SK-N-SH (cell line): ENCODE results near the gene PNO1. TPM values are rescaled to one million over a fixed set of nuclear protein-coding genes. Genes with fewer than 3 reads are reported as not detected.

Experiments
- CTCF ChIA-PET: fragments of 300-600, 350-600 bp; formaldehyde crosslinking; extraction: SDS; loops from one replicate; lab custom pipeline; 2021; lab: Yijun Ruan, JAX
- POLR2A ChIA-PET: fragments of 350-600 bp; sonication (Branson Sonifier 250); formaldehyde crosslinking; extraction: SDS; loops from one replicate; lab custom pipeline; 2020; ENCODE audit warnings: antibody characterized with exemption, inconsistent platforms; lab: Yijun Ruan, JAX
- DNase-seq: peaks from one replicate; pipeline ENCODE4 v3.0.0; 2012
- H2AFZ ChIP-seq: fragments of 200-600 bp; sonication (generic); 2 replicates; pipeline ENCODE4 v1.8.1; 2016; ENCODE audit warnings: antibody characterized with exemption, mild to moderate bottlenecking, low read depth
- H3F3A ChIP-seq: fragments of 200-600 bp; sonication (generic); replicated peaks from 2 replicates; pipeline ENCODE3; 2016; ENCODE audit warnings: antibody characterized with exemption, mild to moderate bottlenecking; ENCODE audit not compliant: insufficient read depth
- H3K27ac ChIP-seq, 2 experiments: fragments of 200-500 bp in 1 of 2; fragments of 200-600 bp in 1 of 2; sonication (Bioruptor generic) in 1 of 2; sonication (generic), shearing (Covaris generic) in 1 of 2; 2 replicates each; pipeline versions ENCODE4 v1.5.1 to v1.6.1; 2014 to 2016; ENCODE audit warnings: low read depth in 2 of 2, inconsistent platforms in 1 of 2, low read length in 1 of 2, mild to moderate bottlenecking in 1 of 2, mixed read lengths in 1 of 2
- H3K27me3 ChIP-seq: fragments of 200-600 bp; sonication (generic), shearing (Covaris generic); 2 replicates; pipeline ENCODE4 v1.6.1; 2016; ENCODE audit warnings: mixed run types; ENCODE audit not compliant: insufficient read depth
- H3K36me3 ChIP-seq, 2 experiments: fragments of 200-500 bp in 1 of 2; fragments of 200-600 bp in 1 of 2; sonication (Bioruptor generic) in 1 of 2; sonication (generic) in 1 of 2; replicated peaks in 1 of 2; 2 replicates each; pipeline versions ENCODE3 to v1.5.1; 2014 to 2016; ENCODE audit warnings: low read length in 1 of 2, mild to moderate bottlenecking in 1 of 2; ENCODE audit not compliant: insufficient read depth in 2 of 2, control insufficient read depth in 1 of 2
- H3K4me1 ChIP-seq, 2 experiments: fragments of 200-500 bp in 1 of 2; fragments of 200-600 bp in 1 of 2; sonication (Bioruptor generic) in 1 of 2; sonication (generic), shearing (Covaris generic) in 1 of 2; 2 replicates each; pipeline versions ENCODE4 v1.5.1 to v1.6.1; 2014 to 2016; ENCODE audit warnings: low read depth in 1 of 2, low read length in 1 of 2, mixed run types in 1 of 2; ENCODE audit not compliant: insufficient read depth in 2 of 2, control insufficient read depth in 1 of 2
- H3K4me2 ChIP-seq: fragments of 200-600 bp; sonication (generic), shearing (Covaris generic); 2 replicates; pipeline ENCODE4 v1.6.1; 2017; ENCODE audit warnings: mixed run types
- H3K4me3 ChIP-seq, 2 experiments: fragments of 200-500 bp in 1 of 2; fragments of 200-600 bp in 1 of 2; sonication (Bioruptor generic) in 1 of 2; sonication (generic), shearing (Covaris generic) in 1 of 2; 2 replicates each; pipeline versions ENCODE4 v1.5.1 to v1.8.1; 2014 to 2016; ENCODE audit warnings: low read depth in 2 of 2, inconsistent platforms in 1 of 2, low read length in 1 of 2, mild to moderate bottlenecking in 1 of 2, mixed read lengths in 1 of 2, moderate library complexity in 1 of 2
- H3K79me2 ChIP-seq: fragments of 200-600 bp; sonication (generic); 2 replicates; pipeline ENCODE4 v1.8.1; 2017; ENCODE audit warnings: mild to moderate bottlenecking; ENCODE audit not compliant: insufficient read depth
- H3K9ac ChIP-seq: fragments of 200-600 bp; sonication (generic); 2 replicates; pipeline ENCODE4 v1.6.1; 2017; ENCODE audit warnings: mixed run types
- H3K9me2 ChIP-seq: fragments of 200-600 bp; sonication (generic); 2 replicates; pipeline ENCODE4 v1.6.1; 2017; ENCODE audit warnings: mixed run types
- H3K9me3 ChIP-seq: fragments of 200-600 bp; sonication (generic); 2 replicates; pipeline ENCODE4 v1.6.1; 2017; ENCODE audit warnings: mixed run types, mild to moderate bottlenecking, moderate library complexity
- H4K20me1 ChIP-seq: fragments of 200-600 bp; sonication (generic); 2 replicates; pipeline ENCODE4 v1.6.1; 2017; ENCODE audit warnings: mild to moderate bottlenecking, mixed run types; ENCODE audit not compliant: insufficient read depth
- CHD2 ChIP-seq: fragments of 150-350 bp; IDR thresholded peaks from 2 replicates; pipeline ENCODE4 v1.6.1; 2018; ENCODE audit warnings: low read length; ENCODE audit not compliant: partially characterized antibody
- GATA2 ChIP-seq: sonication (generic); formaldehyde crosslinking; IDR thresholded peaks from 2 replicates; pipeline ENCODE4 v1.5.0; 2020; ENCODE audit warnings: mild to moderate bottlenecking, missing genetic modification reagents
- IRF3 ChIP-seq: fragments of 150-350 bp; IDR thresholded peaks from 2 replicates; pipeline ENCODE4 v1.6.1; 2016; ENCODE audit warnings: mild to moderate bottlenecking, low read depth, low read length
- JUND ChIP-seq: IDR thresholded peaks from 2 replicates; pipeline ENCODE4 v1.4.0; 2012
- NFIC ChIP-seq: IDR thresholded peaks from 2 replicates; pipeline ENCODE4 v1.4.0; 2012; ENCODE audit warnings: borderline replicate concordance
- PBX3 ChIP-seq: IDR thresholded peaks from 2 replicates; pipeline ENCODE4; 2012
- POLR2AphosphoS5 ChIP-seq: IDR thresholded peaks from 2 replicates; pipeline ENCODE4 v1.6.1; 2012; ENCODE audit warnings: low read depth, low read length
- RCOR1 ChIP-seq: fragments of 150-350 bp; IDR thresholded peaks from 2 replicates; pipeline ENCODE4 v1.6.1; 2017; ENCODE audit warnings: antibody characterized with exemption, low read length
- REST ChIP-seq: IDR thresholded peaks from 2 replicates; pipeline ENCODE4 v1.6.1; 2012; ENCODE audit warnings: mild to moderate bottlenecking, low read depth, low read length, moderate library complexity
- SIN3A ChIP-seq: IDR thresholded peaks from 2 replicates; pipeline ENCODE4 v1.6.1; 2012; ENCODE audit warnings: low read depth, mild to moderate bottlenecking, low read length, moderate library complexity, borderline replicate concordance
- TCF12 ChIP-seq: IDR thresholded peaks from 2 replicates; pipeline ENCODE4 v1.4.0; 2012
- TEAD4 ChIP-seq: IDR thresholded peaks from 2 replicates; pipeline ENCODE4 v1.4.0; 2012; ENCODE audit warnings: mild to moderate bottlenecking, borderline replicate concordance; ENCODE audit not compliant: insufficient read depth
- USF2 ChIP-seq: fragments of 150-350 bp; IDR thresholded peaks from 2 replicates; pipeline ENCODE4 v1.6.1; 2017; ENCODE audit warnings: antibody characterized with exemption, low read length, low read depth, borderline replicate concordance
- ZBTB33 ChIP-seq: IDR thresholded peaks from 2 replicates; pipeline ENCODE4 v1.4.0; 2012; ENCODE audit warnings: low read depth, borderline replicate concordance
- WGBS: methylation state at CpG from one replicate; pipeline ENCODE4 v1.1.6; 2017; ENCODE audit warnings: low lambda C conversion rate; 5-methylcytosine and 5-hydroxymethylcytosine counted together
- polyA plus RNA-seq, 3 experiments: library from polyadenylated mRNA; depleted of rRNA; stranded (reverse); fragments of >200 nt; gene quantifications; 2 replicates each; pipeline ENCODE4 v1.2.3, GENCODE V29; 2012

Gene PNO1
- polyA plus RNA-seq, 1 of the 3 experiments (the other 2 are of a cell fraction): 20.6 TPM

GRCh38 chr2:68216454-68217310 lies 59.0 kb downstream of the PNO1 start:
- no peak for DNase-seq
- Histone ChIP-seq H3K9ac (no peak overlapping the region), H4K20me1 (peaks cover 81% of the 10 kb centered on the region), H3K4me3 (no peak overlapping the region), H3K27ac (peak overlapping the region in 1 of 2 experiments; percentile 22; a peak in 1 of 4 replicates), H3K27me3 (no peaks in the 10 kb centered on the region), H3K79me2 (peaks cover 100% of the 10 kb centered on the region), H3K36me3 (peaks cover 16 to 35% of the 10 kb centered on the region in 2 experiments), H3K9me2 (no peaks in the 10 kb centered on the region), H3K9me3 (no peaks in the 10 kb centered on the region), H3F3A (no peaks in the 10 kb centered on the region), H3K4me1 (peaks cover 12 to 14% of the 10 kb centered on the region in 2 experiments; a peak in 3 of 4 replicates), H3K4me2 (no peak overlapping the region), H2AFZ (no peak overlapping the region)
- TF ChIP-seq RCOR1 (no peak), NFIC (0 out of 2 replicates have a peak, but pooled peaks have one; percentile 7), TCF12 (peak; percentile 26; the same call in 1 of the 2 replicates), JUND (0 out of 2 replicates have a peak, but pooled peaks have one; percentile 24), PBX3 (peak; percentile 72)
- 62% methylated on average over 2 of the region's 2 CpGs for WGBS
- CTCF ChIA-PET: interaction anchor here (0.7 to 1.8 kb wide), 7 partner anchors 12 to 70 kb away, joined by 3 to 7 read pairs (median 3); no protein-coding TSS in a partner anchor
- POLR2A ChIA-PET: no interaction called here

GRCh38 chr2:68217729-68218128 lies 60.0 kb downstream of the PNO1 start:
- H3K4me1 ChIP-seq: peaks cover 15 to 18% of the 10 kb centered on the region in 2 experiments; a peak in 3 of 4 replicates
- H3K27me3 ChIP-seq: no peaks in the 10 kb centered on the region
- WGBS: 56% methylated on average over 3 of the region's 3 CpGs
- H3K79me2 ChIP-seq: peaks cover 100% of the 10 kb centered on the region
- peaks cover 3% of the 10 kb centered on the region for H3F3A ChIP-seq
- no peak overlapping the region for H2AFZ ChIP-seq
- H3K27ac ChIP-seq: no peak overlapping the region
- H3K4me3 ChIP-seq: no peak overlapping the region
- peaks cover 90% of the 10 kb centered on the region for H4K20me1 ChIP-seq
- ChIA-PET CTCF (interaction anchor here (0.7 to 1.9 kb wide), 7 partner anchors 11 to 95 kb away, joined by 3 to 6 read pairs (median 3); no protein-coding TSS in a partner anchor), POLR2A (no interaction called here)
- H3K9me2 ChIP-seq: no peaks in the 10 kb centered on the region
- no peaks in the 10 kb centered on the region for H3K9me3 ChIP-seq
- TF ChIP-seq CHD2 (no peak), NFIC (no peak), RCOR1 (no peak), GATA2 (no peak), IRF3 (no peak), USF2 (no peak), POLR2AphosphoS5 (no peak), REST (no peak), ZBTB33 (no peak), SIN3A (no peak), TEAD4 (no peak)
- H3K9ac ChIP-seq: no peak overlapping the region
- no peak for DNase-seq
- H3K36me3 ChIP-seq: peaks cover 18 to 35% of the 10 kb centered on the region in 2 experiments
- no peak overlapping the region for H3K4me2 ChIP-seq
